Left ventricle myocardium inferior (tissue), 1 donor: Measurements from ENCODE around the gene KASH5. TPM values are rescaled to one million over a fixed set of nuclear protein-coding genes. Genes with fewer than 3 reads are reported as not detected.

Experiments used
- DNase-seq: peaks from one replicate; pipeline ENCODE4 v3.0.0-alpha.2; 2020
- H3K27ac ChIP-seq: fragments of 200-600 bp; replicated peaks from 2 replicates; pipeline ENCODE4 v1.8.0; 2021
- H3K27me3 ChIP-seq: fragments of 200-600 bp; 2 replicates; pipeline ENCODE4 v1.8.0; 2021; ENCODE audit warnings: low read depth
- H3K36me3 ChIP-seq: fragments of 200-600 bp; 2 replicates; pipeline ENCODE4 v1.8.0; 2021
- H3K4me1 ChIP-seq: fragments of 200-600 bp; 2 replicates; pipeline ENCODE4 v1.8.0; 2021
- H3K4me3 ChIP-seq: fragments of 200-600 bp; 2 replicates; pipeline ENCODE4 v1.8.0; 2021; ENCODE audit warnings: mild to moderate bottlenecking, moderate library complexity
- H3K9me3 ChIP-seq: fragments of 200-600 bp; replicated peaks from 2 replicates; pipeline ENCODE4 v1.8.0; 2021
- intact Hi-C: fragments of 100-400 bp; cut with micrococcal nuclease; formaldehyde crosslinking; loops from one replicate; pipeline ENCODE4 v1.11.0; 2022
- total RNA-seq: library from RNA; stranded (reverse); fragmentation: NEBNext Ultra II Directional; extraction: Animal tissue kit (Norgen Biotek cat#: 25700); gene quantifications from one replicate; pipeline ENCODE4 v1.2.1, GENCODE V29; 2021
- TF ChIP-seq, protein P1 (sequence below): fragments of 200-600 bp; IDR thresholded peaks from 2 replicates; pipeline ENCODE4 v1.8.0; 2021; ENCODE audit warnings: antibody characterized with exemption, mild to moderate bottlenecking, borderline replicate concordance
- donor health status: DM: no; HTN: yes; CAD: no; lungs with severe emphysema.

The KASH5 gene
- total RNA-seq, 1 donor from 2014 or later, result not detected

DNA sequence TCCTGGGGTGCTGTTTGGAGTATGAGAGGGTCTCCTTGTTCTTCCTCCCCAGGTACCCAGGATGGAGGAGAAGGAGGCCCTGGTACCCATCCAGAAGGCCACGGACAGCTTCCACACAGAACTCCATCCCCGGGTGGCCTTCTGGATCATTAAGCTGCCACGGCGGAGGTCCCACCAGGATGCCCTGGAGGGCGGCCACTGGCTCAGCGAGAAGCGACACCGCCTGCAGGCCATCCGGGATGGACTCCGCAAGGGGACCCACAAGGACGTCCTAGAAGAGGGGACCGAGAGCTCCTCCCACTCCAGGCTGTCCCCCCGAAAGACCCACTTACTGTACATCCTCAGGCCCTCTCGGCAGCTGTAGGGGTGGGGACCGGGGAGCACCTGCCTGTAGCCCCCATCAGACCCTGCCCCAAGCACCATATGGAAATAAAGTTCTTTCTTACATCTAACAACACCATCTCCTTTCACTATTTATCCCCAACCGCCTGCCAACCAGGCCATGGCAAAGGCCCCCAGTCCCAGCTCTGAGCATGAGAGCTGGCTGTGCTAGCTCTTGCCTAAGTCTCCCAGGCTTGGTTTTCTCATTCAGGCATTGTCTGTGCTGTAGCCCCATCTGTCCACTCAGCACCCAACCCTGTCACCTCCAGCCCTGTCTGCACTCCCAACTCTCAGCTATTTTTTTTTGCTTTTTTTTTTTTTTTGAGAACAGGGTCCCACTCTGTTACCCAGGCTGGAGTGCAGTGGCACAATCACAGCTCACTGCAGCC is 13.2 kb upstream of the KASH5 start:
- H3K9me3 ChIP-seq, result peaks cover 7% of the 10 kb centered on the region
- H3K4me1 ChIP-seq, result no peaks in the 10 kb centered on the region
- H3K36me3 ChIP-seq, result no peaks in the 10 kb centered on the region
- no peak for DNase-seq
- no peak overlapping the region for H3K4me3 ChIP-seq
- no peak overlapping the region for H3K27ac ChIP-seq
- TF ChIP-seq, protein P1, sequence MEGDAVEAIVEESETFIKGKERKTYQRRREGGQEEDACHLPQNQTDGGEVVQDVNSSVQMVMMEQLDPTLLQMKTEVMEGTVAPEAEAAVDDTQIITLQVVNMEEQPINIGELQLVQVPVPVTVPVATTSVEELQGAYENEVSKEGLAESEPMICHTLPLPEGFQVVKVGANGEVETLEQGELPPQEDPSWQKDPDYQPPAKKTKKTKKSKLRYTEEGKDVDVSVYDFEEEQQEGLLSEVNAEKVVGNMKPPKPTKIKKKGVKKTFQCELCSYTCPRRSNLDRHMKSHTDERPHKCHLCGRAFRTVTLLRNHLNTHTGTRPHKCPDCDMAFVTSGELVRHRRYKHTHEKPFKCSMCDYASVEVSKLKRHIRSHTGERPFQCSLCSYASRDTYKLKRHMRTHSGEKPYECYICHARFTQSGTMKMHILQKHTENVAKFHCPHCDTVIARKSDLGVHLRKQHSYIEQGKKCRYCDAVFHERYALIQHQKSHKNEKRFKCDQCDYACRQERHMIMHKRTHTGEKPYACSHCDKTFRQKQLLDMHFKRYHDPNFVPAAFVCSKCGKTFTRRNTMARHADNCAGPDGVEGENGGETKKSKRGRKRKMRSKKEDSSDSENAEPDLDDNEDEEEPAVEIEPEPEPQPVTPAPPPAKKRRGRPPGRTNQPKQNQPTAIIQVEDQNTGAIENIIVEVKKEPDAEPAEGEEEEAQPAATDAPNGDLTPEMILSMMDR, result no peak
- intact Hi-C loops, result no loop called here
- peaks cover 28% of the 10 kb centered on the region for H3K27me3 ChIP-seq

DNA sequence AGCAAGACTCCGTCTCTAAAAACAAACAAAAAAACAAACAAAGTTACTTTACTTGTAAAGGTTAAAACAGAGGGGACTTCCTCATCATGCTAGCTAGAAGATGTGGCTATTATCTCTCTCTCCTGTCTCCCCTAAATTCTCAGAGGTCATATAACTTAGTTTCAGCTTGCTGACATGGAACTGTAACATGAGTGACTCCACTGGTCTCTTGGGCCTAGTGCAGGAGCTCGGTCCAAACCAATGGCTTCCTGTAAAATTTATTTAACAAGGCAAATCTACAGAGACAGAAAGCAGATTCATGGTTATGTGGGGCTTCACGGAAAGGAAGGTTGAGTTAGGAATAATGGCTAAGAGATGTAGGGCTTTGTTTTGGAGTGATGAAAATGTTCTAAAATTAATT is 9.5 kb upstream of the KASH5 start:
- H3K4me3 ChIP-seq, result no peak overlapping the region
- no peaks in the 10 kb centered on the region for H3K36me3 ChIP-seq
- no peaks in the 10 kb centered on the region for H3K4me1 ChIP-seq
- H3K9me3 ChIP-seq, result peaks cover 20% of the 10 kb centered on the region
- DNase-seq, result no peak
- peaks cover 49% of the 10 kb centered on the region for H3K27me3 ChIP-seq
- intact Hi-C loops, result no loop called here
- TF ChIP-seq, protein P1, result no peak
- no peak overlapping the region for H3K27ac ChIP-seq

DNA sequence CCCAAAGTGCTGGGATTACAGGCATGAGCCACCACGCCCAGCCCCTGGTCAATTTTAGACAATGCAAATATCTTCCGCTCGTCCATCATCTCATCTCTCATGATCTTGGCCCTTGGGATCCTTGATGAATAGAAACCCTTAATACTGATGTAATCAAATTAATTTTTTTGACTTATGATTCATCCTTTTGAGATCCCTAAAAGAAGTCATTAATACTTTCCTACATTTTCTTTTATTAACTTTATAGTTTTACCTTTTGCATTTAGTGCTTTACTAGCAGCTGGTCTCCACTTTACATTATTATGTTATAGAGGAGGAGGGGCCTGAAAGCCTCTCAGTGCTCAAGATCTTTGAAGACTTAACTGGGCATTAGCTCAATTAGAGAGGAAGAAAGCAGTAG is 7.7 kb upstream of the KASH5 start:
- DNase-seq, result no peak
- H3K27me3 ChIP-seq, result peaks cover 53% of the 10 kb centered on the region
- H3K4me3 ChIP-seq, result no peak overlapping the region
- H3K36me3 ChIP-seq, result no peaks in the 10 kb centered on the region
- peaks cover 23% of the 10 kb centered on the region for H3K9me3 ChIP-seq
- intact Hi-C loops, result no loop called here
- H3K4me1 ChIP-seq, result no peaks in the 10 kb centered on the region
- H3K27ac ChIP-seq, result no peak overlapping the region
- TF ChIP-seq, protein P1, result no peak

DNA sequence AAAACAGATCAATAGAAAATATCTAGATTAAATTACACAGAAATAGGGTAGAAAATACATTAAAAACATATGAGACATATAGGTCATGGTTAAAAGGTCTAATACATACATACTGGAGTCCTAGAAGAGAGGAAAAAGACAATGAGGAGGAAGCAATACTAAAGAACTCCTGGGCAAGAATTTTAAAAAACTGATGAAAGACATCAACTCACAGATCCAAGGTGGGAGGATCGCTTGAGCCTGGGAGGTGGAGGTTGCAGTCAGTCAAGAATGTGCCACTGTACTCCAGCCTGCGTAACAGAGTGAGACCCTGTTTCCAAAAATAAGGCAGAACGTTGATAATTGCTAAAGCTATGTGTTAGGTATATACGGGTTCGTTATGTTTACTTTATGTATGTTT is 5.4 kb upstream of the KASH5 start:
- TF ChIP-seq, protein P1, result no peak
- Histone ChIP-seq H3K27ac (no peak overlapping the region), H3K4me3 (no peak overlapping the region)

DNA sequence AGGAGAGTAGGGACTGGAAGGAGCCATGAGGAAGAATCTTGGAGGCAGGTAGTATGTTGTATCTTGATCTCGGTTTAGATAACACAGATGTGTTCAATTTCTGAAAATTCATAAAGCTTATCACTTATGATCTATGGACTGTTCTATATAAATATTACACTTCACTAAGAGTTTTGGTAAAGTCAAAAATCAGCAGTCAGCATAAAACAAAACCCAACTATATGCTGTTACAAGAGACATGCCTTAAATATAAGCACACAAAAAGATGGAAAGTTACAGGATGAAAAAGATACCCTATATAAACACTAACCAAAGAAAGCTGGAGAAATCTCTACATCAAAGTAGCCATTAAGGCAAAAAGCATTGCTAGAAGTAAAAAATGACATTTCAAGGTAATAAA is 4.5 kb upstream of the KASH5 start:
- H3K4me3 ChIP-seq, result no peak overlapping the region
- no peaks in the 10 kb centered on the region for H3K4me1 ChIP-seq
- H3K36me3 ChIP-seq, result no peaks in the 10 kb centered on the region
- H3K27ac ChIP-seq, result no peak overlapping the region
- no peak for DNase-seq
- H3K9me3 ChIP-seq, result peaks cover 23% of the 10 kb centered on the region
- intact Hi-C loops, result no loop called here
- peaks cover 62% of the 10 kb centered on the region for H3K27me3 ChIP-seq
- TF ChIP-seq, protein P1, result no peak

More for the DNA sequence above, 5.4 kb upstream of the KASH5 start:
- peaks cover 23% of the 10 kb centered on the region for H3K9me3 ChIP-seq
- peaks cover 53% of the 10 kb centered on the region for H3K27me3 ChIP-seq
- intact Hi-C loops, result no loop called here
- H3K4me1 ChIP-seq, result no peaks in the 10 kb centered on the region
- no peak for DNase-seq
- no peaks in the 10 kb centered on the region for H3K36me3 ChIP-seq
